NCI-H2171 (cell line): ENCODE data around the gene COL5A2.

ENCODE experiments used
- DNase-seq: peaks from one replicate; lab custom pipeline; 2025; lab: John Stamatoyannopoulos, UW

COL5A2 gene

GRCh38 chr2:189147361-189147760, 32.2 kb downstream of the COL5A2 start:
- no peak for DNase-seq

DNA sequence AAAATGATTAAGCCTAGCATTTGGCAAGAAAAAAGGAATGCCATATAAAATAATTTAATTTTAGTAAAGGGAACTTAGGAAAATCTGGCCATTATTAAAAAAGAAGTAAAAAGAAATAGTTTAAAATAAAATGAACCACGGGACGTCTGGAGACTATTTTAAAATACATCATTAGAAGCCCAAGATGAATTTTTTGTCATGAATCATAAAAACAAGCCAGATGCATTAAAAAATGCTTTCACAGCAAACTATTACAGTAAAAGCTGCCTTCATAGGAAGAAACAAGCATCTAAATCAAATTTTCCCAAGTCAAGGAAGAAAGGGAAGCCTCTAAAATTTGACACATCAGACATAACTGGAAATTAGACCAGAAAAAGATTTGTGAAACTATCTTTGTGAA, 33.0 kb downstream of the COL5A2 start:
- no peak for DNase-seq

GRCh38 chr2:189144700-189145211, 34.8 kb downstream of the COL5A2 start:
- no peak for DNase-seq

DNA sequence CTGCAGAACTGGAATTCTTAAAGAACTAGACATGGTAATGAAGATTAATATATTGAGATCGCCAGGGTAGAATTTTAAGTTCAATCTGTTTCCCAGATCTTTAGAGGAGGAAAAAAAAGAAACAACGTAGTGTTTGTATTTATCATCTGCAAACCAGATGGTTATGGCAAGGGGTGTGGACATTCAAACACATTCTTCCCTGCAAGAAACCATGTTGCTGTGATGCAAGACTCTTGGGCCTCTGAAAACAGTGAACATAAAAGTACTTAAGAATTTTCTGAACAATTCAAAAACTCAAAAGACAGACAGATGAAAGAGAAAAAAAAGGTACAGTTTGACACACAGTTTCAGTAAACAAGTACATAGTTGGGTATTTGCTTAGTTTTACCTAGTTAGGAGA, 35.6 kb downstream of the COL5A2 start:
- DNase-seq: no peak

- no peak for DNase-seq
Observed at GRCh38 chr2:189142893-189143759, 36.4 kb downstream of the COL5A2 start.

DNA sequence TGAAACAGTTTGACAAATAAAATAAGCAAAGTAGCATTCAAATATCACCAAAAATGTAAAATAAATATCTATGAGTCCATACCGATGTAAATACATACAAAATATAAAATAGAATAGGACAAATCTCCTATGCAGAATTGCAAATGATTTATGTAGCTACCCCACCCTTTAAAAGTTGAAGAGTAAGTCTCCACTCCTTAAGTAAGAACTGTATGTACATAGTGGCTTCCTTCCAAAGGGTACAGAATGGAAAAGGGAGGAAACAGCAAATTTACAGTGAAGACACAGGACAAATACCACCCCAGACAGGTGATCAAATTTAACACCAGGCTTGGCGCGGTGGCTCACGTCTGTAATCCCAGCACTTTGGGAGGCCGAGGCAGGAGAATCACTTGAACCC, 40.8 kb downstream of the COL5A2 start:
- DNase-seq: no peak

DNA sequence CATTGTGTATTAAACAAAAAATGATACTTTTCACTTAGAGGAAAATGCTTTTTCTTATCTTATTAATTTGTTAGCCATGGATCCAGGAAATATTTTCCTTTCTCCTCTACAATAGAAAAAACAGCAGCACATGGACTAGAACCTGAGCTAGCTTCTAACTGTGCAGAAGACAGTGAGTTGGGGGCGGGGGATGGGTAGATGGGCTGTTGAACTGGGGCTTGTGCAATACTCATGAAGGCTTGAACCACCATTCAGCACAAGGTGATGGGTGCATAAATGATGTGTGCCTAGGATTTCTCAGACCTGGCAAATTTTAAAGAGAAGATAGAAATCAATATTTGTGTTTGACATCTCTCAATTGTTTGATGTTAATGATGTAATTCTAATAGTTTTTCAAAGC, 42.0 kb downstream of the COL5A2 start:
- no peak for DNase-seq

DNA sequence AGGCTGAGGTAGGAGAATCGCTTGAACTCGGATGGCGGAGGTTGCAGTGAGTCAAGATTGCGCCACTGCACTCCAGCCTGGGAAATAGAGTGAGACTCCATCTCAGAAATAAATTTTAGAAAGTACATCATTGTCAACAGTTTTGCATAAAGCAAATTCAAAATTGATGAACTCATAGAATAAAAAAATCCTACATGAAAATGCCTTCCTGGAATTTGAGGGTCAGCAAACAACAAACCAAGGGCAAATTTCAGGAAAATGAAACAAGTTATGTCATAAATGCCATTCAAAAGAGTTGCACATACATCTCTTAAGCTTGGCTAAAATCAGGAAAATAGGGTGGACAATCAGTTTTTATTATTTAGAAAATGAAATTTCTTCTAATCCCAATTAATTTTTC, 45.1 kb downstream of the COL5A2 start:
- no peak for DNase-seq

DNA sequence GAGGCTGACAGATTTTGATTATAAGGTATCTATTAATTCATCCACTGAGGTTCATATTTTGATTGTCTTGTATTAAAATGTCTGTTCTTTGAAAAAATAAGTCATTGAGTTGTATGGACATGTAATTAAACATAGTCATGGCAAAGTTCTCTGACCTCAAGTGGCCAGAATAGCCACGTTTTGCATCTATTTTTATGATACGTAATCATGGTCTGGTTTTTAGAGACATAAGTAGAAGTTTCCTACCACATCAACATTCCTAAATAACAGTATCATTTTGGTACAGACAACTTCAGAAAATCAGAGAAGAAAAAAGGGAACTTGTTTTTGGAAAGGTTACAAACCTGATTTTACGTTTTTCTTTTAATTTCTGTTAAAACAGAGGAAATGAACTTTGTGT, 47.6 kb downstream of the COL5A2 start:
- DNase-seq: no peak

DNA sequence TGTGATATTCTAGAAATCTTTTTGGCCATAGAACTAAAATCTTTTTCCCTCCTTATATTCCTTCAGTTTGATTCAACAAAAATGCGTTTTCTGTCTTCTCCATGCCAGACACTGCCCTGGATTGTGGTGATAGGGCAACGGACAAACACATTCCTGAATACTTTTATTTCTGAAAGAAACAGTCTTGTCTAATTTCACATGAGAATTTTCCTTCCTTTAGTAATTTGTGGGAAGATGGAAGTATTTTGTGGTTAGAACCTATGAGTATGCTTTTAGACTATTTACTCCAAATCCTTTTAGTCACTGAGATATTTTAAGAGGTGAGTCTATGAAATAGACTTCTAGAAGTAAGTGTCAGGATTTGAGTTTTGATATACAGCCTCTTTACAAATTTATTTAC, 49.6 kb downstream of the COL5A2 start:
- no peak for DNase-seq

- no peak for DNase-seq
Observed at GRCh38 chr2:189128970-189129369, 50.6 kb downstream of the COL5A2 start.

DNA sequence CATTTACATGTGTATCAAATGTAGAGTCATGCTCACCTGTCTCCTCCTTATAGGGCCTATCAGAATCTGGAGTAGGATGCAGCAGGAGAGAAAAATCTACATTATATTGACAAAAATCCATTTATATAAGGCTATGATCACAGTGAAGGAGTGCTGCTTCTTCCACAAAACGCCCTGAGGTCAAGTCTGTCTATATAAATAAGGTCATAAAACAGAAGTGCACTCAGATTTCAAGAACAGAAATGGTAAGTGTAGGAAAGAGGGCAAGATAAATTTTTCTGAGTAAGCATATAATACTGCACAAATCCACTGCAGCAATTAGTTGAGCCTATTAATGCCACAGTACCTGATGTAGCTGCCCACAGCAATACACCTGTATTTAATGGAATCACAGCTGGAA, 51.8 kb downstream of the COL5A2 start:
- DNase-seq: no peak

DNA sequence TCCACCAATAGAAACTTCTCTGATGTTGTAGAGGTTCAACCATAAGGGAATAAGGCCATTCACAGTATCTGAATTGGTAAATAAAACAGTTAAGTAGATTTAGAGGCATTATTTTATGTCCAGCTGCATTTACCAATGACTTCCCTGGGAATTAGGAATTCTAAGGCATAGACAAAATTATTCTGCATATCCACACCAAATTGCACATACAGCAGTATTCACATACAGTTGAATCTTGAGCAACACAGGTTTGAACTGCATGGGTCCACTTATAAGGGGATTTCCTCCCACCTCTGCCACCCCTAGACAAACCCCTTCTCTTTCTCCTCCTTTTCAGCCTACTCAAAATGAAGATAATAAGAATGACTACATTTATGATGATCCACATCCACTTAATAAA, 54.4 kb downstream of the COL5A2 start:
- no peak for DNase-seq

- DNase-seq: no peak
Observed at GRCh38 chr2:189124175-189124574, 55.4 kb downstream of the COL5A2 start.

GRCh38 chr2:189118386-189118785, 61.2 kb downstream of the COL5A2 start:
- no peak for DNase-seq

DNA sequence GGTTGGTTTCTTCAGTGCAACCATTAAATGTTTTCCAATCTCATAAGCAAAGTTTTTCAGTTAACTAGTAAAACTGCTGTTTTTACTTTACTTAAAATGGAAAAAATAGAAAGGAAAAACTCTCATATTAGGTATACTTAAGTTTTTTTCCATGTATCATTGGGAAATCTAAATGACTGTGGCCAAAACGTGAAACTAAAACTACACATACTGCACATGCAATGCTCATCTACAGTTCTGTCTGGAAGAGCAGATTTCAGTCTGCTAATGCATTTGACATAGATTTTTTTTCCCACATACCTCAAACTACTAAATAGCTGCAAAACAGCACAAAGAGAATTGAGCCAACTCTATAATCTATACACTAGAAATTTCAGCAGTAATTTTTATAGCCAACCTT, 62.6 kb downstream of the COL5A2 start:
- DNase-seq: no peak

DNA sequence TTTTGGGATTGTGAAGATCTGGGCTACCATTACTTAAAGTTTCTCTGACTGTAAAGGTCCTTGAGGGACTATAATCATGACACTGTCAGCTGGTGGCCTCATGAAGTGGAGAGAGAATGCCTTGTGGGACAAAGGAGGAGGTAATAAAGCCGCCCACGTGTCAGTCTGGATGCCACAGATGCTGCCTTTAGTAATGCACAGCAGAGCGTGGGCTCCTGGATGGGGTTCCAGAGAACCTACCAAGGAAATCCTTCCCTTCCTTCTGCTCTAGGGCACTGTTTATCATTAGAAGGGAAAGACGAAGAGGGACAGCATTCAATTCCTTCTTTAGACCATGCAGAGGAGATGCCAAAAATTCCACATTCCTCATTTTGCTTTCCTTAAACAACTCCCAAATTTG, 63.5 kb downstream of the COL5A2 start:
- no peak for DNase-seq

DNA sequence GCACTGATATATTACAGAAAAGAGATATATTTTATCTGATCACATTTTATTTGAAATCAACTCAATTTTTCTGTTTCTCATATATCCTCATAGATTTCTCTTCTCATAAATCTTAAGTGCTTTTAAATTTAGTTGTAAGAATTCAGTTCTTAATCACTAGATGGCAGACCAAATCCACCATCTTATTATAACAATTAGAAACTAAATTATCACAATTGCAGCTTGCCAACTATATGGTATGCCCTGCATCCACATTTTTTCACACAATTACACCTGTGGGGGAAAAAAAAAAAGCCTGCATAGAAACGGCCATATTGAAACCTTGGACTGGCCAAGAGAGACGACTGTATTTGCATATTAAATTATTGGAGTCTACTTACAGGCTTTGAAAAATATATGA, 64.4 kb downstream of the COL5A2 start:
- DNase-seq: no peak

DNA sequence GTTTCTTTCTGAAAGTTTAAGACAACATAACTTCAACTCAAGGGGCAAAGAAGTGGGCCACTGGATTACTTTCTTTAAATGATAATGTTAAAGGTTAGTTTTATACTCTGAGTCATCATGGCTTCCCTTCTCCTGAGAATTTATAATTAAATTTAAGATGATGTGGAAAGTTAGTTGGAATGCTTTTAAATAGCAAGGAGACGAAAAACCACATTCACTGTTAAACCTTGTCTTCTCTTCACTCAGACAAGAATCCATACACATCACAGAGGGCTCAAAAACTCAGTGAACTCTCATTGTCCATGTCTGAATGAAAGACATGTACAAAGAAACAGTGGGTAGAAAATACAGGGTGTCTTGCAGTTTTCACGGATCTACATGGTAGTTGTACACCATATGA, 65.6 kb downstream of the COL5A2 start:
- no peak for DNase-seq

DNA sequence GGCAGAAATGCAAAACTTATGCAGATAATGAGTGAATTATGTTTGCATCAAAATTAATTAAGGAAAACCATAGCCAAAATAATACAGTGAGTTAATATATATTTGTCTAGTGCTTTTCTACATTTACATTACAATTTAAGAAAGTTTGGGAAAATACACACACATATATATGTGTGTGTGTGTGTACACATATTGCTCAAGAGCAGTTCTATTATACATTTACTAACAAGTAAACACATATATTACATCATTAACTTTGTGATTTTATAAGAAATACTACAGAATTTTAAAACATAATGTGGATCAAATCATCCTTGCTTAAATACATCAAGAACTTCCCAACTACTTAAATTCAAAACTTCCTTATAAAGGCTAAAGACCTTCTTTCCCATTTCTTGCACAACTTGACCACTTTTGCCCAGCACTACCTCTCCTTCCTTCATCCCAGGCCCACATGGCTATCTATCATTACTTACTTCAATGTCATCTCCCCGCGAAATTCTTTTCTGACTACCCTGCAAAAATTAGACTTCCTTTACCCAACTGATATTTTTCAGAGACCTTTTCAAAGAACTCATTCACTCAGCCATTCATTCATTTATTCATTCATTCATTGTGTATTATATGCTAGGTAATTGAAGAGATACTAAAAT, 68.4 kb downstream of the COL5A2 start:
- no peak for DNase-seq

GRCh38 chr2:189109921-189110397, 69.6 kb downstream of the COL5A2 start:
- DNase-seq: no peak

DNA sequence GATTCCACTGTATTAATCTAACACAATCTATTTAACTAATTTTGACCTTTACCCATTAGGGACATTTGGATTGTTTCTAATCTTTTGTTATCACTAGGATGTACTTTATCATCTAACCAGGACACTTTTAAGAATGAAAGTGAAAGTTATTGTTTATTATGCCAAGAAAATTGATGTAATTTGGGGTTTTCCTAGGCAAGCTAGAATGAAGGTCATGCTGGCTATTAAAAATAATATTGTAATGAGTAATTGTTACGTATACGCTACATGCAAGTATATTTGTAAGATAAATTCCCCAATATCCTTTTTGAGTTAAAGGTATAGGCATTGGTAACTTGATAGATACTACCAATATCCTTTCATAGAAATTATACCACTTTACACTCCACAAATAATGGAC, 74.6 kb downstream of the COL5A2 start:
- no peak for DNase-seq

- DNase-seq: no peak
Observed at GRCh38 chr2:189102735-189103134, 76.8 kb downstream of the COL5A2 start.
